ENCODE measurements around the gene ZSCAN25. TPM values are rescaled to one million over a fixed set of nuclear protein-coding genes. Genes with fewer than 3 reads are reported as not detected.
A peak's percentile ranks its signal among the peaks of the same experiment; 100 is the strongest.

ZSCAN25 gene
- total RNA-seq, 3 donors from 2014 or later: 11.9 to 20.0 (median 18.5) TPM

- peak; percentile 39 to 73 (median 51) for DNase-seq
- no peaks in the 10 kb centered on the region for H3K9me3 ChIP-seq
- H3K4me3 ChIP-seq: no peak overlapping the region
- intact Hi-C loops (cut with DNase I, micrococcal nuclease): no loop called here
- no peaks in the 10 kb centered on the region for H3K4me1 ChIP-seq (ENCODE audit: low read depth)
- peak; percentile 78 for ATAC-seq
- H3K36me3 ChIP-seq (ENCODE audit: low read depth): peaks cover 8% of the 10 kb centered on the region
- no peak for TF ChIP-seq CTCF (IDR thresholded peaks at IDR 0.05)
These were observed 7.7 kb downstream of the ZSCAN25 start for GRCh38 chr7:99624484-99624883.

GRCh38 chr7:99625321-99625720 lies 8.6 kb downstream of the ZSCAN25 start:
- Histone ChIP-seq H3K36me3 (ENCODE audit: low read depth) (peaks cover 8% of the 10 kb centered on the region), H3K9me3 (no peaks in the 10 kb centered on the region), H3K4me1 (ENCODE audit: low read depth) (no peaks in the 10 kb centered on the region), H3K4me3 (no peak overlapping the region)
- DNase-seq (no peak), ATAC-seq (no peak)
- intact Hi-C loops (cut with DNase I, micrococcal nuclease): no loop called here
- TF ChIP-seq CTCF (IDR thresholded peaks at IDR 0.05): no peak

- no peak overlapping the region for H3K4me3 ChIP-seq
- ATAC-seq (no peak), DNase-seq (no peak)
- H3K36me3 ChIP-seq (ENCODE audit: low read depth): peaks cover 8% of the 10 kb centered on the region
- intact Hi-C loops (cut with DNase I, micrococcal nuclease): no loop called here
- no peak for TF ChIP-seq CTCF (IDR thresholded peaks at IDR 0.05)
- no peaks in the 10 kb centered on the region for H3K4me1 ChIP-seq (ENCODE audit: low read depth)
- H3K9me3 ChIP-seq: no peaks in the 10 kb centered on the region
These were observed 9.2 kb downstream of the ZSCAN25 start for GRCh38 chr7:99625961-99626360.

- H3K36me3 ChIP-seq (ENCODE audit: low read depth): peaks cover 8% of the 10 kb centered on the region
These were observed 9.9 kb downstream of the ZSCAN25 start for GRCh38 chr7:99626661-99627060.

GRCh38 chr7:99627513-99627912 lies 10.8 kb downstream of the ZSCAN25 start:
- intact Hi-C loops (cut with DNase I, micrococcal nuclease): no loop called here
- Histone ChIP-seq H3K4me3 (no peak overlapping the region), H3K4me1 (ENCODE audit: low read depth) (no peaks in the 10 kb centered on the region), H3K36me3 (ENCODE audit: low read depth) (peaks cover 8% of the 10 kb centered on the region), H3K9me3 (no peaks in the 10 kb centered on the region)
- DNase-seq (no peak), ATAC-seq (no peak)
- TF ChIP-seq CTCF (IDR thresholded peaks at IDR 0.05): no peak

More at GRCh38 chr7:99626661-99627060, 9.9 kb downstream of the ZSCAN25 start:
- intact Hi-C loops (cut with DNase I, micrococcal nuclease): no loop called here
- Histone ChIP-seq H3K4me1 (ENCODE audit: low read depth) (no peaks in the 10 kb centered on the region), H3K9me3 (no peaks in the 10 kb centered on the region), H3K4me3 (no peak overlapping the region)
- ATAC-seq (no peak), DNase-seq (no peak)
- no peak for TF ChIP-seq CTCF (IDR thresholded peaks at IDR 0.05)

All from mucosa of descending colon (tissue), 3 donors.